ENCODE results near the gene CCDC73. TPM values are rescaled to one million over a fixed set of nuclear protein-coding genes. Genes with fewer than 3 reads are reported as not detected.
"Not testable (repeated sequence)": the region's sequence is repeated elsewhere in the genome, so short reads cannot be mapped to it uniquely, and the experiment has no call there.

The CCDC73 gene
- total RNA-seq, 1 experiment from 2014 or later: 0.04 TPM

DNA sequence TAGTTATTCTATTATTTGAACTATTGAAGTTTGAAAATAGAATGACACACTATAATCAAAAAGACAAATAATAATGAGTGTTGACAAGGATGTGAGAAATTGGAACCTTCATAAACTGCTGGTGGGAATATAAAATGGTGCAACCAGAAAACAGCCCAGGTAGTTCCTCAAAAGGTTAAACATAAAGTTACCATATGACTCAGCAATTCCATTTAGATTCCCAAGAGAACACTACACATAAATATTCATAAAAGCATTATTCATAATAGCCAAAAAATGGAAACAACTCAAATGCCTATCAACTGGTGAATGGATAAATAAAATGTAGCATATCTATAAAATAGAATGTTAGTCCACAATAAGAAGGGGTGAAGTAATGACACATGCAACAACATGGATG lies 21.7 kb downstream of the CCDC73 start:
- H3K27ac ChIP-seq (ENCODE audit: insufficient read length, low read depth, low read length): no peak overlapping the region
- no peaks in the 10 kb centered on the region for H3K79me1 ChIP-seq (ENCODE audit: insufficient read depth, low read depth, low read length, poor library complexity, severe bottlenecking)
- TF ChIP-seq, protein P1, sequence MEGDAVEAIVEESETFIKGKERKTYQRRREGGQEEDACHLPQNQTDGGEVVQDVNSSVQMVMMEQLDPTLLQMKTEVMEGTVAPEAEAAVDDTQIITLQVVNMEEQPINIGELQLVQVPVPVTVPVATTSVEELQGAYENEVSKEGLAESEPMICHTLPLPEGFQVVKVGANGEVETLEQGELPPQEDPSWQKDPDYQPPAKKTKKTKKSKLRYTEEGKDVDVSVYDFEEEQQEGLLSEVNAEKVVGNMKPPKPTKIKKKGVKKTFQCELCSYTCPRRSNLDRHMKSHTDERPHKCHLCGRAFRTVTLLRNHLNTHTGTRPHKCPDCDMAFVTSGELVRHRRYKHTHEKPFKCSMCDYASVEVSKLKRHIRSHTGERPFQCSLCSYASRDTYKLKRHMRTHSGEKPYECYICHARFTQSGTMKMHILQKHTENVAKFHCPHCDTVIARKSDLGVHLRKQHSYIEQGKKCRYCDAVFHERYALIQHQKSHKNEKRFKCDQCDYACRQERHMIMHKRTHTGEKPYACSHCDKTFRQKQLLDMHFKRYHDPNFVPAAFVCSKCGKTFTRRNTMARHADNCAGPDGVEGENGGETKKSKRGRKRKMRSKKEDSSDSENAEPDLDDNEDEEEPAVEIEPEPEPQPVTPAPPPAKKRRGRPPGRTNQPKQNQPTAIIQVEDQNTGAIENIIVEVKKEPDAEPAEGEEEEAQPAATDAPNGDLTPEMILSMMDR (conservative IDR thresholded peaks at IDR 0.05): no peak
- H2AFZ ChIP-seq (ENCODE audit: low read length): no peak overlapping the region
- no peaks in the 10 kb centered on the region for H3K27me3 ChIP-seq (ENCODE audit: insufficient read depth, low read length)
- H3K18ac ChIP-seq (ENCODE audit: insufficient read length, low read depth, low read length): no peak overlapping the region
- no peak overlapping the region for H3K4me3 Mint-ChIP-seq
- no peak overlapping the region for H3K56ac ChIP-seq (ENCODE audit: insufficient read length, low read depth, low read length)
- no peak overlapping the region for H3K9ac ChIP-seq (ENCODE audit: extremely low read depth, insufficient read length, low read length)
- no peak overlapping the region for H3T11ph ChIP-seq (ENCODE audit: low read length)
- H3K36me3 Mint-ChIP-seq (ENCODE audit: insufficient read depth in 1 of 3, low read depth in 3 of 3): peaks cover 0 to 2% (median 0%) of the 10 kb centered on the region in 3 experiments; a peak in 2 of 7 replicates
- no peaks in the 10 kb centered on the region for H3K4me1 ChIP-seq (ENCODE audit: insufficient read depth, low read length)
- H4K5ac ChIP-seq (ENCODE audit: insufficient read length, low read depth, low read length): no peak overlapping the region
- H3K27me3 Mint-ChIP-seq (ENCODE audit: low read depth): no peaks in the 10 kb centered on the region
- no peak overlapping the region for H4K8ac ChIP-seq (replicated peaks; ENCODE audit: insufficient read length, low read depth, low read length)
- no peak overlapping the region for H3K14ac ChIP-seq (ENCODE audit: insufficient read depth, low read length)
- H2BK120ac ChIP-seq (ENCODE audit: low read depth, low read length, poor library complexity, severe bottlenecking): no peak overlapping the region
- H3K4me1 Mint-ChIP-seq: peaks cover 0 to 5% of the 10 kb centered on the region in 2 experiments; a peak in 2 of 4 replicates
- no peak overlapping the region for H4K91ac ChIP-seq (ENCODE audit: insufficient read length, low read depth, low read length)
- H3K23ac ChIP-seq (ENCODE audit: insufficient read length, low read depth, low read length): no peak overlapping the region
- H3K4me2 ChIP-seq (ENCODE audit: insufficient read depth, insufficient read length, low read length): no peak overlapping the region
- H2BK12ac ChIP-seq (ENCODE audit: insufficient read length, low read depth, low read length): no peak overlapping the region
- 0 out of 5 replicates have a peak, but pooled peaks cover 0 to 2% of the 10 kb centered on the region in 2 experiments for H3K9me3 Mint-ChIP-seq
- H3K4ac ChIP-seq (ENCODE audit: low read depth, low read length): no peak overlapping the region
- H3K9me3 ChIP-seq (ENCODE audit: control insufficient read depth, low read depth, low read length): no peaks in the 10 kb centered on the region
- no peaks in the 10 kb centered on the region for H4K20me1 ChIP-seq (ENCODE audit: control insufficient read depth, insufficient read depth, insufficient read length)
- H2BK20ac ChIP-seq (ENCODE audit: low read depth, low read length, poor library complexity, severe bottlenecking): no peak overlapping the region
- H2BK5ac ChIP-seq (ENCODE audit: insufficient read length, low read length): no peak overlapping the region
- DNase-seq: no peak
- no peaks in the 10 kb centered on the region for H3K79me2 ChIP-seq (ENCODE audit: insufficient read depth, low read length)
- H2BK15ac ChIP-seq (ENCODE audit: low read depth, low read length): no peak overlapping the region
- H3K27ac Mint-ChIP-seq: no peak overlapping the region
- no peaks in the 10 kb centered on the region for H3K23me2 ChIP-seq (ENCODE audit: insufficient read length, low read depth, low read length, poor library complexity, severe bottlenecking)
- H2AK5ac ChIP-seq (ENCODE audit: insufficient read length, low read length): no peak overlapping the region

DNA sequence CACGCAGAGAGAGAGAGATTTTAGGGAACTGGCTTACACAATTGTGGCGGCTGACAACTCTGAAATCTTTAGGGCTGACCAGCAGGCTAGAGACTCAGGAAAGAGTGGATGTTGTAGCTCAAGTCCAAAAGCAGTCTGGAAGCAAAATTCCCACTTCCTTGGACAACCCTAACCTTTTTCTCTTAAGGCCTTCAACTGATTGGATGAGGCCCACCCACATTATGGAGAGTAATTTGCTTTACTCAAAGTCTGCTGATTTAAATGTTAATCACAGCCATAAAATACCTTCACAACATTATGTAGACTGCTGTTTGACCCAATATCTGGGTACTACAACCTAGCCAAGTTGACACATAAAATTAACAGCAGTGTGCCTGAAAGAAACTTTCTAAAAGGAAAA lies 32.7 kb downstream of the CCDC73 start:
- H3K79me2 ChIP-seq (ENCODE audit: insufficient read depth, low read length); H3K4me3 Mint-ChIP-seq; H3T11ph ChIP-seq (ENCODE audit: low read length); H3K36me3 Mint-ChIP-seq (ENCODE audit: insufficient read depth in 1 of 3, low read depth in 3 of 3); H3K79me1 ChIP-seq (ENCODE audit: insufficient read depth, low read depth, low read length, poor library complexity, severe bottlenecking); H3K23me2 ChIP-seq (ENCODE audit: insufficient read length, low read depth, low read length, poor library complexity, severe bottlenecking); H4K8ac ChIP-seq (replicated peaks; ENCODE audit: insufficient read length, low read depth, low read length); H4K20me1 ChIP-seq (ENCODE audit: control insufficient read depth, insufficient read depth, insufficient read length); H3K4me1 ChIP-seq (ENCODE audit: insufficient read depth, low read length); H4K5ac ChIP-seq (ENCODE audit: insufficient read length, low read depth, low read length); H3K27ac ChIP-seq (ENCODE audit: insufficient read length, low read depth, low read length); H3K14ac ChIP-seq (ENCODE audit: insufficient read depth, low read length); H2AFZ ChIP-seq (ENCODE audit: low read length); H3K27me3 Mint-ChIP-seq (ENCODE audit: low read depth); H3K4me2 ChIP-seq (ENCODE audit: insufficient read depth, insufficient read length, low read length); H2BK120ac ChIP-seq (ENCODE audit: low read depth, low read length, poor library complexity, severe bottlenecking); H3K4me1 Mint-ChIP-seq; DNase-seq; H2AK5ac ChIP-seq (ENCODE audit: insufficient read length, low read length); H3K56ac ChIP-seq (ENCODE audit: insufficient read length, low read depth, low read length); H3K9me3 ChIP-seq (ENCODE audit: control insufficient read depth, low read depth, low read length); H3K23ac ChIP-seq (ENCODE audit: insufficient read length, low read depth, low read length); H3K9ac ChIP-seq (ENCODE audit: extremely low read depth, insufficient read length, low read length); H4K91ac ChIP-seq (ENCODE audit: insufficient read length, low read depth, low read length); H3K4ac ChIP-seq (ENCODE audit: low read depth, low read length); H3K18ac ChIP-seq (ENCODE audit: insufficient read length, low read depth, low read length); H2BK5ac ChIP-seq (ENCODE audit: insufficient read length, low read length); H2BK20ac ChIP-seq (ENCODE audit: low read depth, low read length, poor library complexity, severe bottlenecking); H3K27ac Mint-ChIP-seq; H3K27me3 ChIP-seq (ENCODE audit: insufficient read depth, low read length); H2BK15ac ChIP-seq (ENCODE audit: low read depth, low read length); H2BK12ac ChIP-seq (ENCODE audit: insufficient read length, low read depth, low read length): not testable (repeated sequence)
- H3K9me3 Mint-ChIP-seq: peaks cover 11 to 12% of the 10 kb centered on the region in 2 experiments
- no CpG with 5 or more reads among the region's 2 CpGs for WGBS (ENCODE audit: extremely low coverage, insufficient read length, low lambda C conversion rate)
